H1 (cell line): ENCODE results near the gene SAPCD1. TPM values are rescaled to one million over a fixed set of nuclear protein-coding genes. Genes with fewer than 3 reads are reported as not detected.

Experiments
- CTCF ChIA-PET: fragments of 300-600 bp; sonication (Branson Sonifier 250); formaldehyde crosslinking; loops from one replicate; lab custom pipeline; 2021; ENCODE audit not compliant: partially characterized antibody; lab: Charles Lee
- POLR2A ChIA-PET: fragments of 300-600 bp; sonication (Branson Sonifier 250); formaldehyde crosslinking; loops from one replicate; lab custom pipeline; 2021; ENCODE audit warnings: inconsistent platforms; ENCODE audit not compliant: partially characterized antibody; lab: Charles Lee
- DNase-seq, 2 experiments: peaks; one replicate each; pipeline versions ENCODE4 v3.0.0 to v3.0.0-alpha.2; 2010 to 2022; ENCODE audit warnings: low spot score in 2 of 2, low read depth in 1 of 2, mixed read lengths in 1 of 2
- FAIRE-seq: peaks from 2 replicates; lab custom pipeline; 2011; peaks lifted over from hg19 to GRCh38; lab: Jason Lieb, UNC
- H2AFZ ChIP-seq: 2 replicates; pipeline ENCODE4 v1.8.1; 2012; ENCODE audit warnings: low read length, inconsistent platforms
- H2AK5ac ChIP-seq: 2 replicates; pipeline ENCODE4 v1.6.1; 2013; ENCODE audit warnings: low read depth, low read length
- H2BK120ac ChIP-seq: replicated peaks from 2 replicates; pipeline ENCODE3; 2013; ENCODE audit warnings: low read depth, low read length, inconsistent platforms
- H2BK12ac ChIP-seq: 2 replicates; pipeline ENCODE4 v1.6.1; 2013; ENCODE audit warnings: low read depth, low read length
- H2BK15ac ChIP-seq: 2 replicates; pipeline ENCODE4 v1.6.1; 2013; ENCODE audit warnings: low read length
- H2BK20ac ChIP-seq: 2 replicates; pipeline ENCODE4 v1.6.1; 2013; ENCODE audit warnings: low read length
- H2BK5ac ChIP-seq: 2 replicates; pipeline ENCODE4 v1.6.1; 2013; ENCODE audit warnings: low read depth, low read length
- H3K14ac ChIP-seq: 2 replicates; pipeline ENCODE4 v1.6.1; 2013; ENCODE audit warnings: inconsistent platforms; ENCODE audit not compliant: insufficient read length
- H3K18ac ChIP-seq: 2 replicates; pipeline ENCODE4 v1.6.1; 2013; ENCODE audit warnings: low read length; ENCODE audit errors: extremely low read depth
- H3K23ac ChIP-seq: 2 replicates; pipeline ENCODE4 v1.6.1; 2013; ENCODE audit warnings: inconsistent platforms; ENCODE audit not compliant: insufficient read length
- H3K23me2 ChIP-seq: 2 replicates; pipeline ENCODE4 v1.6.1; 2013; ENCODE audit warnings: low read depth, low read length
- H3K27ac ChIP-seq: 2 replicates; pipeline ENCODE4 v1.6.1; 2011; ENCODE audit warnings: low read depth, low read length, inconsistent platforms
- H3K27me3 ChIP-seq, 4 experiments: replicated peaks in 1 of 4; 1 replicate in 1 of 4; 2 replicates in 3 of 4; pipeline versions ENCODE4 v1.6.1 to v1.8.1; 2011 to 2013; ENCODE audit warnings: low read length in 3 of 4, mild to moderate bottlenecking in 3 of 4, inconsistent platforms in 2 of 4, mixed read lengths in 2 of 4, moderate library complexity in 1 of 4; ENCODE audit not compliant: control insufficient read depth in 3 of 4, insufficient read depth in 3 of 4; ENCODE audit errors: extremely low read depth in 1 of 4
- H3K36me3 ChIP-seq, 4 experiments: 2 replicates each; pipeline versions ENCODE4 v1.6.1 to v1.8.1; 2011 to 2013; ENCODE audit warnings: mild to moderate bottlenecking in 4 of 4, low read length in 3 of 4, moderate library complexity in 2 of 4, control low read depth in 1 of 4, inconsistent platforms in 1 of 4; ENCODE audit not compliant: insufficient read depth in 4 of 4, control insufficient read depth in 2 of 4
- H3K4ac ChIP-seq: replicated peaks from 2 replicates; pipeline ENCODE3; 2013; ENCODE audit warnings: low read length, low read depth, mixed read lengths, inconsistent platforms; ENCODE audit not compliant: insufficient read length
- H3K4me1 ChIP-seq, 4 experiments: replicated peaks in 1 of 4; 1 replicate in 1 of 4; 2 replicates in 3 of 4; pipeline versions ENCODE4 v1.6.1 to v1.8.1; 2011 to 2013; ENCODE audit warnings: low read length in 3 of 4, inconsistent platforms in 2 of 4, mixed read lengths in 1 of 4; ENCODE audit not compliant: insufficient read depth in 4 of 4, control insufficient read depth in 3 of 4
- H3K4me2 ChIP-seq, 2 experiments: 2 replicates each; pipeline versions ENCODE4 v1.6.1 to v1.8.1; 2011 to 2013; ENCODE audit warnings: low read depth in 2 of 2, low read length in 2 of 2, control low read depth in 1 of 2, inconsistent platforms in 1 of 2, mild to moderate bottlenecking in 1 of 2; ENCODE audit not compliant: insufficient read depth in 1 of 2
- H3K4me3 ChIP-seq, 4 experiments: fragments of 200-600, 300-600 bp in 1 of 4; sonication (generic), shearing (Covaris generic), sonication (Bioruptor Twin) in 1 of 4; 2 replicates each; pipeline versions ENCODE4 v1.5.1 to v1.8.1; 2011 to 2016; ENCODE audit warnings: low read length in 4 of 4, low read depth in 3 of 4, control low read depth in 2 of 4, inconsistent platforms in 2 of 4, mild to moderate bottlenecking in 2 of 4, mixed read lengths in 1 of 4, moderate library complexity in 1 of 4; ENCODE audit not compliant: insufficient read depth in 2 of 4; ENCODE audit errors: extremely low read depth in 1 of 4
- H3K56ac ChIP-seq: replicated peaks from 2 replicates; pipeline ENCODE3; 2013; ENCODE audit warnings: low read depth, mild to moderate bottlenecking, mixed read lengths, low read length, inconsistent platforms; ENCODE audit not compliant: insufficient read length
- H3K79me1 ChIP-seq: 2 replicates; pipeline ENCODE4 v1.6.1; 2013; ENCODE audit warnings: low read depth, low read length, control low read depth
- H3K79me2 ChIP-seq, 2 experiments: 2 replicates each; pipeline versions ENCODE4 v1.6.1 to v1.8.1; 2012 to 2013; ENCODE audit warnings: low read length in 2 of 2, mild to moderate bottlenecking in 2 of 2, inconsistent platforms in 1 of 2; ENCODE audit not compliant: insufficient read depth in 2 of 2, control insufficient read depth in 1 of 2
- H3K9ac ChIP-seq, 4 experiments: replicated peaks in 1 of 4; 1 replicate in 1 of 4; 2 replicates in 3 of 4; pipeline versions ENCODE4 v1.6.1 to v1.8.1; 2011 to 2013; ENCODE audit warnings: low read depth in 3 of 4, low read length in 3 of 4, control low read depth in 2 of 4, mild to moderate bottlenecking in 2 of 4, moderate library complexity in 2 of 4, inconsistent platforms in 1 of 4; ENCODE audit errors: extremely low read depth in 1 of 4
- H3K9me3 ChIP-seq, 2 experiments: 2 replicates each; pipeline versions ENCODE4 v1.6.1 to v1.8.1; 2012 to 2013; ENCODE audit warnings: mild to moderate bottlenecking in 2 of 2, moderate library complexity in 2 of 2, control low read depth in 1 of 2, inconsistent platforms in 1 of 2, low read depth in 1 of 2, low read length in 1 of 2, mixed read lengths in 1 of 2; ENCODE audit not compliant: insufficient read depth in 2 of 2
- H4K20me1 ChIP-seq, 2 experiments: replicated peaks in 1 of 2; 2 replicates each; pipeline versions ENCODE3 to v1.8.1; 2011 to 2013; ENCODE audit warnings: inconsistent platforms in 2 of 2, low read length in 2 of 2, mild to moderate bottlenecking in 1 of 2; ENCODE audit not compliant: insufficient read depth in 2 of 2, control insufficient read depth in 1 of 2
- H4K5ac ChIP-seq: 2 replicates; pipeline ENCODE4 v1.6.1; 2013; ENCODE audit warnings: low read length, low read depth, mixed read lengths, inconsistent platforms; ENCODE audit not compliant: insufficient read length
- H4K8ac ChIP-seq: 2 replicates; pipeline ENCODE4 v1.8.0; 2013; ENCODE audit warnings: mild to moderate bottlenecking, moderate library complexity, low read length, inconsistent platforms; ENCODE audit not compliant: insufficient read depth; ENCODE audit errors: extremely low read depth
- H4K91ac ChIP-seq: replicated peaks from 2 replicates; pipeline ENCODE3; 2013; ENCODE audit warnings: low read length, mixed read lengths, inconsistent platforms; ENCODE audit not compliant: insufficient read length
- BACH1 ChIP-seq: IDR thresholded peaks from 2 replicates; pipeline ENCODE4 v1.6.1; 2012; ENCODE audit warnings: low read length, improper control_type of control experiment
- HDAC2 ChIP-seq, 2 experiments: fragments of 300-600 bp in 1 of 2; sonication (generic) in 1 of 2; IDR thresholded peaks; 2 replicates each; pipeline ENCODE4 v1.6.1; 2011 to 2012; ENCODE audit warnings: low read depth in 2 of 2, low read length in 2 of 2, mild to moderate bottlenecking in 2 of 2, moderate library complexity in 2 of 2, borderline replicate concordance in 1 of 2, inconsistent platforms in 1 of 2
- KDM1A ChIP-seq: fragments of 200-600, 300-600 bp; sonication (generic); IDR thresholded peaks from 2 replicates; pipeline ENCODE4 v1.7.1; 2016; ENCODE audit warnings: mild to moderate bottlenecking, low read length, borderline replicate concordance
- NRF1 ChIP-seq: IDR thresholded peaks from 2 replicates; pipeline ENCODE4 v1.6.1; 2011; ENCODE audit warnings: mild to moderate bottlenecking, low read depth, low read length, improper control_type of control experiment
- POLR2AphosphoS5 ChIP-seq: IDR thresholded peaks from 2 replicates; pipeline ENCODE4 v1.6.1; 2011; ENCODE audit warnings: low read depth, low read length
- SIRT6 ChIP-seq: IDR thresholded peaks from one replicate; pipeline ENCODE4 v1.7.1; 2012; ENCODE audit warnings: low read length, inconsistent platforms
- TCF12 ChIP-seq: IDR thresholded peaks from 2 replicates; pipeline ENCODE4 v1.6.1; 2011; ENCODE audit warnings: low read depth, mild to moderate bottlenecking, low read length
- WGBS, 2 experiments: shearing (Covaris generic) in 1 of 2; methylation state at CpG; one replicate each; pipeline versions ENCODE4 v1.1.6 to v1.1.7; 2013 to 2015; ENCODE audit warnings: low lambda C conversion rate in 2 of 2, mixed read lengths in 2 of 2, inconsistent platforms in 1 of 2, low coverage in 1 of 2, missing lambda C conversion rate in 1 of 2; ENCODE audit not compliant: insufficient replicate concordance in 2 of 2, insufficient coverage in 1 of 2, insufficient read length in 1 of 2; ENCODE audit errors: extremely low coverage in 1 of 2, missing lambda C conversion rate in 1 of 2; 5-methylcytosine and 5-hydroxymethylcytosine counted together
- polyA plus RNA-seq, 7 experiments: library from polyadenylated mRNA; depleted of rRNA in 3 of 7; stranded (reverse) in 5 of 7; unstranded in 2 of 7; fragments of >200 nt in 5 of 7; fragments of 200-250 nt in 2 of 7; gene quantifications; 1 replicate in 5 of 7; 2 replicates in 1 of 7; 4 replicates in 1 of 7; pipeline versions ENCODE4 v1.2.1 to v1.2.3, GENCODE V29; 2011 to 2013; ENCODE audit warnings: missing spikeins in 2 of 7, mixed read lengths in 2 of 7
- total RNA-seq: library from RNA; stranded (reverse); fragmentation: NEBNext Ultra II Directional; extraction: Animal tissue kit (Norgen Biotek cat#: 25700); gene quantifications from 2 replicates; pipeline ENCODE4 v1.2.1, GENCODE V29; 2021

SAPCD1 gene
- total and polyA plus RNA-seq, 2 of the 8 experiments (the other 6 are each of a cell fraction or from before 2014, with no cell fraction given): 3.1 to 5.9 TPM

GRCh38 chr6:31728767-31729514 is 33.5 kb upstream of the SAPCD1 start, which contains the start of gene DDAH2:
TSS of gene DDAH2 (minus strand) at chr6:31729299. CDS start at chr6:31729161, 138 bp downstream.
- WGBS, 2 experiments: 61% methylated on average over 27 of the region's 36 CpGs; no CpG with 5 or more reads in 1 of the 2 experiments
- peaks cover 6% of the 10 kb centered on the region; the same call in 1 of the 2 replicates for H3K79me1 ChIP-seq
- peaks cover 0 to 3% of the 10 kb centered on the region in 2 experiments; a peak in 2 of 4 replicates for H3K79me2 ChIP-seq
- H3K14ac ChIP-seq: no peak within 1 kb of the TSS
- peak within 1 kb of the TSS; percentile 84 for H4K5ac ChIP-seq
- H3K4ac ChIP-seq: peak within 1 kb of the TSS; percentile 63
- peak within 1 kb of the TSS; percentile 49; the same call in 1 of the 2 replicates for H3K27ac ChIP-seq
- FAIRE-seq (no peak), DNase-seq (no peak)
- peak within 1 kb of the TSS; percentile 92; the same call in 1 of the 2 replicates for H2BK12ac ChIP-seq
- H4K20me1 ChIP-seq: peaks cover 0 to 1% of the 10 kb centered on the region in 2 experiments
- peak within 1 kb of the TSS; percentile 56 to 91 (median 83) for H3K4me3 ChIP-seq
- TF ChIP-seq HDAC2 (IDR thresholded peaks at IDR 0.05; ENCODE audit: borderline replicate concordance in 1 of 2, low read depth in 2 of 2, low read length in 2 of 2) (0 out of 4 replicates have a peak, but pooled peaks of 1 of the 2 experiments have one; percentile 62), NRF1 (no peak), POLR2AphosphoS5 (no peak), KDM1A (no peak), SIRT6 (no peak), TCF12 (peak; percentile 98), BACH1 (no peak)
- H4K8ac ChIP-seq: peak within 1 kb of the TSS; percentile 86
- no peak within 1 kb of the TSS for H3K23ac ChIP-seq
- no peaks in the 10 kb centered on the region for H3K27me3 ChIP-seq
- peak within 1 kb of the TSS; percentile 52 for H3K18ac ChIP-seq
- POLR2A ChIA-PET: interaction anchor here (0.5 to 4.2 kb wide), 30 partner anchors 8 to 427 kb away, joined by 3 to 57 read pairs (median 6); partner anchors contain the start of genes ABHD16A, ATP6V1G2, BAG6 and C6orf47
- CTCF ChIA-PET: interaction anchor here (0.5 to 8.9 kb wide), 30 partner anchors 8 to 190 kb away, joined by 3 to 89 read pairs (median 4); partner anchors contain the start of genes ABHD16A, C6orf47, LSM2 and LY6G6D
- peak within 1 kb of the TSS; percentile 61; the same call in 1 of the 2 replicates for H2BK15ac ChIP-seq
- peak within 1 kb of the TSS; percentile 92; the same call in 1 of the 2 replicates for H2AFZ ChIP-seq
- H2BK120ac ChIP-seq: no peak within 1 kb of the TSS
- no peaks in the 10 kb centered on the region for H3K9me3 ChIP-seq
- H2AK5ac ChIP-seq: no peak within 1 kb of the TSS
- peak within 1 kb of the TSS; percentile 31 to 90 for H3K4me2 ChIP-seq
- peaks cover 2% of the 10 kb centered on the region; the same call in 1 of the 2 replicates for H3K23me2 ChIP-seq
- peaks cover 3 to 13% (median 7%) of the 10 kb centered on the region in 4 experiments for H3K4me1 ChIP-seq
- peak within 1 kb of the TSS; percentile 87 for H3K56ac ChIP-seq
- H3K9ac ChIP-seq: peak within 1 kb of the TSS; percentile 62 to 75 (median 71)
- no peak within 1 kb of the TSS for H2BK20ac ChIP-seq
- peak within 1 kb of the TSS; percentile 27 for H4K91ac ChIP-seq
- no peak within 1 kb of the TSS; the same call in none of the 2 replicates for H2BK5ac ChIP-seq
- H3K36me3 ChIP-seq: peaks cover 8 to 37% (median 31%) of the 10 kb centered on the region in 4 experiments
